Stimulated activated CD4-positive, alpha-beta T cell treated with anti-CD3 and anti-CD28 coated beads, TNF-alpha, amount 100 ng/mL, for 1 hour (primary cell): Measurements from ENCODE around the gene SMIM38.

Source experiments
- DNase-seq, 3 donors: peaks; one replicate each; pipeline ENCODE4 v3.0.0-alpha.2; 2020; ENCODE audit warnings: low read depth in 3 of 3, low spot score in 1 of 3

SMIM38 gene

GRCh38 chr11:69178819-69179482 is 23.2 kb downstream of the SMIM38 start:
- DNase-seq, result no peak

DNA sequence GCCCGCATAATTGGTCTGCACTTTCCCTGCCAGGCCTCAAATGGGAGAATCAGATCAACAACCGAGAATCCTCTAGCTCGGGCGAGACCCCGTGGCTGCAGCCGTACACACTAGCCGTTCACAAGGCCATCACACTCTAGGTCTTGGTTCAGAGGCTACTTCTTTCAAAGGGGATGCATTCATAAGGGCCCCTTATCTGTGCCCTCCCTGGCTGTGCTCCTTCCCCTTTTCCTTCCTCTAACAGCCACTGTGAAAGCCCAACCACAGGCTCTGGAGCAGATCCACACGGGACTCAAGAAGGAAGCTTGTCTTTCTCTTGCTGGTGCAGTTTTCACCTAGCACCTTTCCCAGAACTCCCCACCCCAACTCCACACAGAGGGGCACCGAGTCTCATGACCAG is 24.5 kb downstream of the SMIM38 start:
- no peak for DNase-seq

DNA sequence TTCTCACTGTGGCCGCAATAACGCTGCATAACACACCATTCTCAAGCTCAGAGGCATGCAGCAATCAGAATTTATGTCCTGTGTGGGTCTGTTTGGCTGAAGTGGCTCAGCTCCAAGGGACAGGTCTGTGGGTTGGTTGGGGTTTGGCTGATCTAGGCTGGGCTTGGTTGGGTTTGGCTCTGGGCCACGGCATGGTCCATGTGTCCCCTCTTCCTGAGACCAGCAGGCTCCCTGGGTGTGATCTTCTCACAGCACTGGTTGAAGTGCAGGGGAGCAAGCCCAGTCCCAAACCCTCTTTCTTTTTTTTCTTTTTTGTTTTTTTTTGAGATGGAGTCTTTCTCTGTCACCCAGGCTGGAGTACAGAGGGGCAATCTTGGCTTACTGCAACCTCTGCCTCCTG is 25.0 kb downstream of the SMIM38 start:
- no peak for DNase-seq

GRCh38 chr11:69183613-69184012 is 27.9 kb downstream of the SMIM38 start:
- DNase-seq, result no peak

GRCh38 chr11:69186316-69187260 is 30.9 kb downstream of the SMIM38 start:
- no peak for DNase-seq

DNA sequence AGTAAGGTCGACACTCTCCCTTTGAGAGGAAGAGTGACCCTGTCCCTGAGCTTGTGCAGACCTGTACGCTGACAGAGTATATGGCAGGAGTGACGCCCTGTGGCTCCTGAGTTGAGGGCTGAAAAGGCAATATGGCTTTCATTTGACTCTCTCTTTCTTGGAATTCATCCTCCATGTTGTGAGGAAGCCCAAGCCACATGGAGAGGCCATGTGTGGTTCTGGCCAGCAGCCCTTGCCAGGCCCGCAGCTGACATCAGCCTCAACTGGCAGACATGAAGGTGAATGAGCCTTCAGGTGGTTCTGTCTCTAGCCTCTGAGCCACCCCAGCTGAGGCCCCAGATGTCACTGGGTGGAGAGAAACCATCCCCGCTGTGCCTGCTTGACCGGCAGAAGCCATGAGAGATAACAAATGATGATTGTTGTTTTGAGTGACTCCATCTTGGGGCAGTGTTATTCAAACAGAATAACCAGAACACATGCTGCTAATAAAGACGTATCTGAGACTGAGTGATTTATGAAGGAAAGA is 31.9 kb downstream of the SMIM38 start:
- DNase-seq, result no peak

DNA sequence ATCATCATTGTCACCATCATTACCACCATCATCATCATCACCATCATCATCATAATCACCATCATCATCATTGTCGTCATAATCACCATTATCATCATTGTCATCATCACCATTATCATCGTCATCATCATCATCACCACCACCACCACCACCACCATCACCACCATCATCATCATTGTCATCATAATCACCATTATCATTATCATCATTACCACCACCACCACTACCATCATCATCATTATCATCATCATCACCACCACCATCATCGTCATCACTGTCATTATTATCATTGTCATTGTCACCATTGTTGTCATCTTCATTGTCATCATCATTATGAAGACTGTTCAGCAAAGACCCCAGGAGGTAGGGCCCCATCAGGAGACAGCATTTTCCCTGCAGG is 33.3 kb downstream of the SMIM38 start:
- DNase-seq, result no peak

DNA sequence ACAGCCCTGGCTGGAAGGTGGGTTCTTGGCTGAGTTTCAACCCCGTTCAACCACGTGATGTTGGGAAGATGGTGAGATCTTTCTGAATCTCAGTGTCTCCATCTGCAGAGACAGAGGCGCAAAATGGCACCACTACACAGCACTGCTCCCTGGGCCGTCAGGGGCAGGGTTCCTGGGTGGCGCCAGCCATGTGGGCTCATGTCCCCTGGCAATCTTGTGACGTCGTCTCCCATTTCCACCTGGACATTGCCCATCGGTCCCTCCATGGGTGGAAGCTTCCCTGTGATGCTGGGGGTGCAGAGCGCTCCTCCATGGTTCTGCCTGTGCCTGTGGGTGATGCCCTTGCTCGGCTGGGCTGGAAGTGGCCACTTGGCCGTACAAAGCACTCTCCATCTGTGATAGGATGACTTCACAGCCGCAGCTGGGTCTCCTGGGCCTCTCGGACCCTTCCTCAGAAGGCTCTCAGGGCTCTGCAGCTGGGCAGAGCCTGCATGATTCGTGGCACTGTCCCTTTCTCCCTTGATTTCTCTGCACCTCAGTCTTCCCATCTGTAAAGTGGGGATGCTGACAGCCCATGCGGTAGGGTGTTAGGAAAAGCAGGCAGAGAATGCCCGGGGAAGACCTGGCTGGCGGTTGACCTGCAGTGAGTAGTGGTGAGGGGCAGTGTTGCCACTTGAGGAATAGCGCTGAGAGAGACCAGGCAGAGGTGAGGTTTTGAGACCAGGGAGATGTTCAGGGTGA is 35.2 kb downstream of the SMIM38 start:
- no peak for DNase-seq

- DNase-seq, result no peak
Observed at GRCh38 chr11:69192301-69192721, 36.6 kb downstream of the SMIM38 start.

- DNase-seq, result no peak
Observed at GRCh38 chr11:69193151-69193550, 37.4 kb downstream of the SMIM38 start.

GRCh38 chr11:69193629-69194028 is 37.9 kb downstream of the SMIM38 start:
- no peak for DNase-seq

DNA sequence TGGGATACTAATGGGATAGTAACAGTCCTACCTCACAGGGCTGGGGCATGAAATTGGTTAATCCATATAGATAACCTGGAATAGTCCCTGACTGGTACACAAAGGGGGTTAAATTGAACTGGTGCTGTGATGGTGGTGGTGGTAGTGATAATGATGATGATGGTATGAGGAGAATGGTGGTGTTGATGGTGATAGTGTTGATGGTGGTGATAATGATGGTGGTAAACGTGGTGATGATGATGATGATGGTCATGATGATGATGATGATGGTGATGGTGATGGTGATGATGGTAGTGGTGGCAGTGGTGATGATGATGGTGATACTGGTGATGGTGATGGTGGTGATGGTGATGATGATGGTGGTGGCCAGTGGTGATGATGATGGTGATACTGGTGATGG is 38.7 kb downstream of the SMIM38 start:
- no peak for DNase-seq

DNA sequence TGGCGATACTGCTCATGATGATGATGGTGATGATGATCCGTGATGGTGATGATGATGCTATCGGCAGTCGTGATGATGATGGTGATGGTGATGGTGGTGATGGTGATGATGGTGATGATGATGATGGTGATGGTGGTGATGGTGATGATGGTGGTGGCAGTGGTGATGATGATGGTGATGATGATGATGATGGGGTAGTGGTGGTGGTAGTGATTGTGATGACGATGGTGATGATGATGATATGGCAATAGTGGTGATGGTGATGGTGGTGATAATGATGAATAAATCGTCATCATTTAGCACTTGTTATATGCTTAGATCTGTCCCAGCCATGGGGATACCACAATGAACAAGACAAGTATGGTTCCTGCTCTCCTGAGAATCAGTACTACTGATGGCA is 39.2 kb downstream of the SMIM38 start:
- no peak for DNase-seq

GRCh38 chr11:69195824-69196782 is 40.4 kb downstream of the SMIM38 start:
- DNase-seq, result no peak

DNA sequence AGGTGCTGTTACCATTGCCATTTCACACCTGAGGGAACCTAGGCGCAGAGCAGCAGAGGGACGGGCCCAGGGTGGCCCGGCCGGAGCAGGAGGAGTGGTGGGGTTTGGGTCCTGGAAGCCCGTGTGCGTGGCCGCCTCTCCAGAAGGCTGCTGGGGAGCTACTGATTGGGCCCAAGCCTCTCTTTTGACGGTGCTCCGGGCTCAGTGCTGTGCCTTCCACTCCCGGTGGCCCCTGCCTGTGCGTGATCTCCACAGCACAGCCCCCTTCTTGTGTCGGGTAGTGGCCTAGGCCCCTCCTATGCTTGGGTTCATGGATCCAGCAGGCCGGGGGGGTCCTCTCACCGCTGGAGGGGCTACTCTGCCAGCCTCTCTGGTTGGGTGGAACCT is 41.0 kb downstream of the SMIM38 start:
- no peak for DNase-seq

GRCh38 chr11:69198891-69199582 is 43.3 kb downstream of the SMIM38 start:
- no peak for DNase-seq

DNA sequence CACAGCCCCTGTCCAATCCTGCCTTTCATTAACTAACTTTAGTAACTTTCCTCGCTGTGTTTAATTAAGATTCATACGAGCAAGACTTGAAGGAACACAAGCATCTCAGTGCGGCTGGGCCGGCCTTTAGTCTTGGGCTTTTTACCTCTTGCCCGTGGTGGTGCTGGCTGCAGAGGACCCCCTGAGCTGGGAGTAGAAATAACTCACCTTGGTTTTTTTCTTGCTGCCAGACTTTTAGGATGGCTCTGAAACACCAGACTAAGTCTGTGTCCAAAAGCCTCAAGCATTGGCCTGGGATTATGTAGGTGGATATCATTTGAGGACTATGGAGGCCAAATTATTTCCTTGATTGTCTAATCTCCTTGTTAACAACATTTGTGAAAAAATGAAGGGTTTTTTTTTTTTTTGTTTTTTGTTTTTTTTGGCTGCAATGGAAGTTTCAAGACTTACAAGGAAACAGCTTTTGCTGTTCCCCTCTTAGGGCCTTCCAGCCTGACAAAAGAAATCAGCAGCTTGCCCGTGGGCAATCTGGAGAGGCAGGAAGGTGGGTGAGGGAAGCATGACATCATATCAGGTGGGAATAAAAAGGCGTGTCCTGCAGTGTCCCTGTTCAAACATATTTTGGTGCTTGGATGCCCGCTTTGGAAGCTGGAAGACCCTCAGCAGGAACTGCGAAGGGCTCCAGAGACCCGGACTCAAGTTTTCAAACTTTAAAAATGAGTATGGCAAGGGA is 44.0 kb downstream of the SMIM38 start:
- no peak for DNase-seq

DNA sequence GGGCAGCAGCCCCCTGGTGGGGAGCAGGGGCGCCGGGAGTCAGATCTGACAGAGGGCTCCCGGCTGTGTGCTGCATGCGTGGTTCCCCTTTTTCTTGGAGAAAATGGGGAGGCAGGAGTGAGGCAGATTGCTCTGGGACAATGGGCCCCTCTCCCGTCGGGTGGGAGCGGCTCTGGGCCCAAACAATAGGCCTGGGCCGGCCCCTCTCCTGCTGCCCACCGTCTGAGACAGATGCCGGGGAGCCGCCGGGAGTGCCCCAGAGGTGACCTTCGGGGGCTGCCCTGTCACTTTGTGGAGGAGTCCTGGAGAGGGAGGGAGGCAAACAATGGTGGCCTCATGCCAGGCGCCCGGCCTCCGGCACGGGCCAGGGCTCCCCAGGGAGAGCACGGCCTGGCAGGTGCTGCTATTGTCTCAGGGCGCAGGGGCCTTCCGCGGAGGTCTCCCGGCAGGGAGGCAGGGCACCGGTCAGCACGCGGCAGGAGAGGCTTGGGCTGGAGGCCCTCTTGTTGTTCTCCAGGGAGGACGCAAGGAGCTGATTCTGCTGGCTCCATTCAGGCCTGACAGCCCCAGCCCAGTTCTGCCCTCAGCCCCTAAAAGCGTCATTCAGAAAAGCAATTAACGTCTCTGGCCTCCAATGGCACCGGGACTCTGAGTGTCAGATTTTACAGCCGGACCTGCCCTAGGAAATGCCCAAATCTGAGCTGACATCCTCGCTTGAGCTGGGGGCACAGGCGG is 44.8 kb downstream of the SMIM38 start:
- no peak for DNase-seq

- DNase-seq, result no peak
Observed at GRCh38 chr11:69201066-69201365, 45.3 kb downstream of the SMIM38 start.
